Measurements from ENCODE around the gene XRCC5.

DNA sequence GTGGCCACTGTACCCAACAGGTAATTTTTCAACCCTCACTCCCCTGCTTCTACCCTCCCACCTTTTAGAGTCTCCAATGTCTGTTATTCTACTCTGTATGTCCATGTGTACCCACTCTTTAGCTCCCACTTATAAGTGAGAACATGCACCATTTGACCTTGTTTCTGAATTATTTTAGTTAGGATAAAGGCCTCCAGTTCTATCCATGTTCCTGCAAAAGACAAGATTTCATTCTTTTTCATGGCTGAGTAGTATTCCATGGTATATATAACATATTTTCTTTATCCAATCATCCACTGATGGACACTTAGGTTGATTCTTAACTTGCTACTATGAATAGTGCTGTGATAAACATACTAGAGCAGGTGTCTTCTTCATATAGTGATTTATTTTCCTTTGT lies 36.7 kb upstream of the XRCC5 start:
- TF ChIP-seq CTCF (conservative IDR thresholded peaks at IDR 0.05 in 1 of 2, IDR thresholded peaks at IDR 0.05 in 1 of 2; ENCODE audit: low read depth in 1 of 2, low read length in 2 of 2) (no peak), EZH2 (IDR thresholded peaks at IDR 0.05; ENCODE audit: low read length, missing control alignments) (no peak)
